ENCODE measurements around the gene MCC. TPM values are rescaled to one million over a fixed set of nuclear protein-coding genes. Genes with fewer than 3 reads are reported as not detected.
"Not testable (repeated sequence)": the region's sequence is repeated elsewhere in the genome, so short reads cannot be mapped to it uniquely, and the experiment has no call there.

MCC gene
- total RNA-seq, 1 donor from 2014 or later, result 3.5 TPM

DNA sequence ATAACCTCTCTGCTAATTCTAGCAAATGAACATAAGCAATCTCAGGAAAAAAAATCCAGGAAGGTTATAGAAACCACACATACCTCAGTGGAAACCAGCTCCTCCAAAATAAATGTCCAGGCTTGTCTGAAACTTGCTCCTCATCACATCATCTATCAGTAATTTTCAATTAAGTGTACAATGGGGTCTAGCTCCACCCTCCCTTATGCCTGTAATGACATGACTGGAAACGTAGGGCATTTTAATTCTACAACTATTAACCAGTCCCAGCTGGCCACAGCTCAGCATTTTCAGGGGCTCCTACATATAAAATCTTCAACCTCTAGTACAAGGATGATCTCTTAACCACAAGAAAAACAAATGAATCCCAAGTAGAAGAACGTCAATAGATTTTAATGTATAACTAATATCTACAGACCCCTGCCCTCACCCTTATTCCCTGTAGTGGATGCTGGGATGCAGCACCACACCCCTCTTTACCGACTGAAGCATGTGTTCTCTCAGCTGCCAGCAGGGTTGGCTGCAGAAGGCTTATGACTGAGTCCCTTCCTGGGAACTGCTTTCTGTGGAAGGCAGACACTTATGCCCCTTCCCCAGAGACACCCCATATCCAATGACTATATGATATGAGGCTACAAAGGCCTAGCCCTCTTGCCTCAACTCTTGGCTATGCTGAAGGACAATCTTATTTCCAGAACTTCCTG is 60.2 kb downstream of the MCC start:
- intact Hi-C loops (cut with micrococcal nuclease), result loop anchor here (5.0 kb wide), 1 partner anchor 251 kb away; no protein-coding TSS in a partner anchor

DNA sequence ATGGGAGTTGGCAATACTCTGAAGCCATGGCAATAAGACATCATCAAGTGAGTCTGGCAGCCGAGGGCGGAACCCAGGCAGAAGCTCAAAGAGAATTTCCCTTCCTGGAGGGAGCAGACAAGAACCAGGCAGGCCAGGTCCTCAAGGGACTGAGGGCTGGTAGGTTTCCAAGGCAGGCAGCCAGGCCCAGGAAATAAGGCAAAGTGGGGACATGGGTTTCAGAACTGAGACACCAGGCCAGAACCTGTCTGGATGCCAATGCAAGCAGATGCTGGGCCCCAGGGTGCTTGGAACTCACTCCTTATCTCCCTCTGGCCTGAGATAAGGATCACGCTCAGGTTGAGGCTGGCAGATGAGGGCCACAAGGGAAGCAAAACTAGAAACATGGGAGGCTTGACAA is 62.3 kb downstream of the MCC start:
- intact Hi-C loops (cut with micrococcal nuclease), result loop anchor here (5.0 kb wide), 1 partner anchor 249 kb away; no protein-coding TSS in a partner anchor

DNA sequence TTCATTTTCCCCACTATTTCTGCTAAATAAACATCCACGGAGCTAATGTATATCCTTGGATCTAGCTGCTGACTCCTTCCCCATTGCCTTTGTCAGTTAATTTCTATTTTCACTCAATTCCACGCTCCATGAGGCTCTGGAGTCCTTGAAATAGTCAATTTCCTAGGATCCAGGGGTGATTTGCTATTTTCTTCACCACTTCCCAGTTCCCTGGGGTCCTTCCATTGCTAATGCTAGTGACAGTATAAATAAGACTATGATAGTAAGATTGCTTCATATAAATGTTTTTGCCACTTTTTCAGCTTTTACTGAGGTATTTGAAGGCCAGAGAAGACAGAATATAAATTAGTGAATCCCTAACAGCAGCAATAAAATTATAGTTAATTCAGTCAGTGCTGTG is 66.6 kb downstream of the MCC start:
- intact Hi-C loops (cut with micrococcal nuclease), result no loop called here

DNA sequence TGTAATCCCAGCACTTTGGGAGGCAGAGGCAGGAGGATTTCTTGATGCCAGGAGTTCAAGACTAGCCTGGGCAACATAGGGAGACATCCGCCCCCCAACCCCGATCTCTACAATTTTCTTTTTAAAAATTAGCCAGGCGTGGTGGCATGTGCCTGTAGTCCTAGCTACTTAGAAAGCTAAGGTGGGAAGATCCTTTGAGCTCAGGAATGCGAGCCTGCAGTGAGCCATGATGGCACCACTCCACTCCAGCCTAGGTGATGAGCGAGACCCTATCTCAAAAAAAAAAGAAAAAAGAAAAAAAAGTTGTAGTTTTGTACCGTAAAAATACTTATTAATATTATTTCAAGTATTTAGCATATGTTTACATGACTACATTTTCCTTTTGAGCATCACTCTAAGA is 82.7 kb downstream of the MCC start:
- intact Hi-C loops (cut with micrococcal nuclease), result no loop called here

DNA sequence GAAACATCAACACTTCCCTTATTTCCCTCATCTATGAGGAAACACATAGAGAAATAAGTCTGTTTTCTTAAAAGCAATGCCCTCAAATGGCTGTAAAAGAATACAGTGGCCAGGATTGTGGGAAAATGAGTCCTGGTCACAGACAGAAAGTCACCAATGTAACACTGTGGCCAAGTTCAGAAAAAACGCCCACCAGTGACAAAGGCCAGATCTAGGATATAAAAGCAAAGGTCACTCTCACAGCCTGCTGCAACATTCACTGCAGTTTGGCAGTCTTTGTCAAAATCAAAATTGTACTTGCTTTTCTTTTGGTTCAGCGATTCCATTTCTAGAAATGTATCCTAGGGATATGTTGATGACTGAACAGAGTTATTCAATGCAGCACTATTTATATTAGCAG is 84.0 kb downstream of the MCC start:
- intact Hi-C loops (cut with micrococcal nuclease), result no loop called here

DNA sequence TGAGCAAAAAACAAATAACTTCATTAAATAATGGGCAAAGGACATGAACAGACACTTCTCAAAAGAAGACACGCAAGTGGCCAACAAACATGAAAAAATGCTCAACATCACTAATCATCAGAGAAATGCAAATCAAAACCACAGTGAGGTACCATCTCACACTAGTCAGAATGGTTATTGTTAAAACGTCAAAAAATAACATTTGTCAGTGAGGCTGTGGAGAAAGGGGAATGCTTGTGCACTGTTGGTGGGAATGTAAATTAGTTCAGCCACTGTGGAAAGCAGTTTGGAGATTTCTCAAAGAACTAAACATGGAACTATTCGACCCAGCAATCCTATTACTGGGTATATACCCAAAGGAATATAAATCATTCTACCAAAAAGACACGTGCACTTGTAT is 90.3 kb downstream of the MCC start:
- intact Hi-C loops (cut with micrococcal nuclease), result not testable (repeated sequence)

DNA sequence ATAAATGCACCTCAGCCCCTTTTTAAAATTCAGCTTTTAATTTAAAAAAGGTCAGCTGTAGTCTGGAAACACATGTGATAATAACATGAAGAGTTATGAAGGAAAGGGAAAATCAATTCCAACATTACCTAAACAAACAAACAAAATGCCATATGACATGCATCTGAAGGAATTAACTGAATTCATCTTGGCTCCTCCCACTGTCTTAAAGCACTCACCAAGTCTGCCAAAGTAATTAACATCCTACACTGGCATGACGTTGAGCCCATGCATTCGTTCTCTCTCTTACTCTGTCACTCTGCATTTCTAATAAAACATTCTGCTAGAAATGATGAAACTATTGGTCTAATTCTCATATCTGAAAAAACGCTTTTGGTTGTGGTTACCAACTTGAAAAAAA is 91.2 kb downstream of the MCC start:
- intact Hi-C loops (cut with micrococcal nuclease), result no loop called here

DNA sequence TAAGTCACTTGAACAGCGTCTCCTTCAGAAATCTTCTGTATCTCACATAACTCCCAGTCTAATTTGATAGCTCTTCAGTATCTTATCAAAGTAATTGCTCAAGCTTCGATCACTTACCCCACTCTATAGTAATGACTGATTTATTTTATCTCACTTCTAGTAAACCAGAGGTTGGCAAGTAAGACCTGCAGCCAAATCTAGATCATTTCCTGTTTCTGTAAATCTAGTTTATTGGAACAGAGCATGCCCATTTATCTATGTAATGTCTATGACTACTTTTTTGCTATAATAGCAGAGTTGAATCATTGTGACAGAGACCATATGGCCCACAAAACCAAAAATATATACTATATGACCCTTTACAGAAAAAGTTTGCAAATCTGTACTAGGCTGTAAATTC is 93.6 kb downstream of the MCC start:
- intact Hi-C loops (cut with micrococcal nuclease), result no loop called here

DNA sequence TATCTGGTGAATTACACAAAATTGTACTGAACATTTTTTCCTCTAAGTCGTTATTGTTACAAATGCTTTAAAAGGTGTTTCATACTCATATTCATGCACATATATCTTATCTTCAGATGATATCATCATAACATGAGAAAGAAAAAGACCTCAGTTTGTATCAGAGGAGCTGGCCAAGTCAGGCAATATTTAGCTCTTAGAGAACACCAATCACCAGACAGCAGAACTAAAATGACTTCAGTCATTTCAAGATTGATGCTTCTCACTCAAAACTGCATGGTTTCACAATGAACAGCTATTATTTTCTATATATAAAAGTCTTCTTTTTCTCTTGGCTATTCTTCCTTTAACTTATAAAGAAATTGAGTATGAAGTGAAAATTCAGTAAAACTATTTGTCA is 98.0 kb downstream of the MCC start:
- intact Hi-C loops (cut with micrococcal nuclease), result no loop called here

DNA sequence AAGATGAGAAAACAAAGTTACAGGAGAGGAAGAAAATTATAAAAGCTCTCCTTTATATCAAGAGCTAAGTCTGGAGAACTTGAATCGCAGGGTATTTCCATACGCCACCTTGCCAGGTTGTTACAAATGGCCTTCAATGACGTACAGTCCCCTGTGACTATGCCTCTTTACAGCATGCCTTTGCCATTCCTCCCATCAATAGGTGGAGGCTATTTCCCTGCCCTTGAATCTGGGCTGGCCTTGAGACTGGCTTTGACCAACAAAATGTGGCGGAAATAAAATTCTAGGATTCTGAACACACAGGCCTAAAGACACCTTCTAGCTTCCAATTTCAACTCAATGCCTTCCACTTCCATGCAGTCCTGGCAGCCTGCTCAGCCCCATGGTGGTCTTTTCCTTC is 99.1 kb downstream of the MCC start:
- intact Hi-C loops (cut with micrococcal nuclease), result no loop called here

DNA sequence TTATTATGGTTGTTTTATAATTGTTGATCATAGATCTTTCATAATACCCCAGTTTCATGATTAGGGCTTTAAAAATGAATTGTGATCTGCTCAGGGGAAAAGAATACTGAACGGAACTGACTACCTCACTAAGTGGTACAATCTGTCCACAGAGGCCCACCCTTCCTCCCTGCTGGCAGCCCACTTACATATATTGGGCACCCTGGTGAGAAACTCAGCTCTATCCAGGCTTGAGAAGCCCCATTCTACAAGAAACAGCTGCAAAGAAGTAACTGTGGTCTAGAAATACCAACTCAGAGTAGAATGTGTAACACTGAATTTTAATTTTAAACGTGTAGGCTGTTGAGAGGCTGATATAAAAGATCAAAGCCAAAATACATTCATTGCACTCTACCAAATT is 100.4 kb downstream of the MCC start:
- intact Hi-C loops (cut with micrococcal nuclease), result no loop called here

DNA sequence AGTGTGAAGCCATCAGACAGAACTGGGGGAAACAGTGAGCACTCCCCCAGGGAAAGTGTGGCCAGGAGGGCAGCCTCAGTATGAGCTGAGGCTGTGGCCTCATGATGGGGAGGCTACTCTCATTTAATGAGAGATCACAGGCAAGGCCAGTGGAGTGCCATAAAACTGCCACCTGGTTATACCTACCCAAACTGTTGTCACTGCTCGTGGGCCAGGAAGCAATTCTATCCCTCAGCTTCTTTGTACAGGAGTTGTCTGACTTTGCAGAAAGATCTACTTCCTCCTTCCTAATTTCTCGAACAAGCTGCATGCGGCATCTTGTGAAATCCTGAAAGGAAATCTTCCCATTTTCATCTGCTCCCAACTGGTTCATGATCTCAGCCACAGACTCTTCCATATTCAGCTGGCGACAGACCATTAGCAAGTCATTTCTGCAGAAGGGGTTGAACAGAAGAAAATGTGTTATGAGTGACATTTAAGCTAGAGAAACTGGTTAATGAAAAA is 103.4 kb downstream of the MCC start:
- intact Hi-C loops (cut with micrococcal nuclease), result no loop called here

DNA sequence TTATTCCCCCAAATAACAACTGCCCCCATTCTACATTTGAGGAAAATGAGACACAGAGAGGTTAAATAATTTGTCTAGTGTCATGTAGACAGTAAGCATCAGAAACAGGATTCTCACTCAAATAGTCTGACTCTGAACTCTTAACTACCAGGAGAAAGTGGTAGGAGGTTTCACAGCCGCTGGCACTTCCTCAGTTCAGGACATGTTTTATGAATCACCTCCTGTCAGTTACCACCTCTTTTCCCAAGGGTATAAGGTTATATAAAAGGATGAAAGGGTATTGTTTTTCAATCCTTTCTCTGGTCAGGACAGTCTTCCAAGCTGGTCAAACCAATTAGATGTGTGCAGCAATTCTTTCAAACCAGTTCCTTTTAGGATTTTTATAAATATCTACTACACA is 105.5 kb downstream of the MCC start:
- intact Hi-C loops (cut with micrococcal nuclease), result no loop called here

DNA sequence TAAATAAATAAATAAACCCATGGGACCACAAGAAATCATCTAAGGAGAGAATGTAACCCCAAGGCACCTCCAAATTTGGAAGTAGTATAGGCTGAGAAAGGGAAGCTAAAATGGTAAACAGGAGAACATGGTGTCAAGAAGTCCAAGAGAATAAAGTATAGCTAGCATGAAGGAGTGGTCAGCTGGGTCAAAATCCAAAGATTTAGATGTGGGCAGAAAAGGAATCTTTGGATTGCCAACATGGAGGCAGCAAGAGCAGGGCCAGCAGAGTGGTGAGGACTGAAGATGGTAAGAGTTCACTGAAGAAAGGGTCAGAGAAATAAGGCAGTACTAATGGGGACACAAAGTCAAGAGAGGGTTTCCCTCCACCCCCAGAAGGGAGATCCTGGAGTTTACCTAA is 106.5 kb downstream of the MCC start:
- intact Hi-C loops (cut with micrococcal nuclease), result no loop called here

DNA sequence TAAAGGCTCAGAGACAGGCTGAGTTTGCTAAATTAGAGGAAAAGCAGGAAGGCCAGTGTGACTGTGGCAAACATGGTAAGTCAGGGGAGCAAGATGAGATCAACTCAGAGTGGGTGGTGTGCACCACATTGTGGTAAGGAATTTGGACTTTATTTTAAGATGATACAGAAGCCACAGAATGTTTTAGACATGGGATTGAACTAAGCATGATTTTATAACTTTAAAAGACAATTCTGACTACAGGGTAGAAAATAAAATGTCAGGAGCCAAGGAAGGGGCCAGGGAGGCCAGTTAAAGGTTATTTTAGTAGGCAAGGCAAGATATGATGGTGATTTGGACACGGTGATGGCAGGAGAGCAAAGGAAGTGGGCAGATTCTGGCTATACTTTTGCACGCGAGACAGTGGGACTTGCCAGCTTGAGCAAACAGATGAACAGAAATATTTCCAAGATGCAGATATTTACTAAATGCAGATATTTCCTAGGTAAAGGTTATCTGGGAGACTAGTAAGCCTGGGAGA is 107.4 kb downstream of the MCC start:
- intact Hi-C loops (cut with micrococcal nuclease), result no loop called here

DNA sequence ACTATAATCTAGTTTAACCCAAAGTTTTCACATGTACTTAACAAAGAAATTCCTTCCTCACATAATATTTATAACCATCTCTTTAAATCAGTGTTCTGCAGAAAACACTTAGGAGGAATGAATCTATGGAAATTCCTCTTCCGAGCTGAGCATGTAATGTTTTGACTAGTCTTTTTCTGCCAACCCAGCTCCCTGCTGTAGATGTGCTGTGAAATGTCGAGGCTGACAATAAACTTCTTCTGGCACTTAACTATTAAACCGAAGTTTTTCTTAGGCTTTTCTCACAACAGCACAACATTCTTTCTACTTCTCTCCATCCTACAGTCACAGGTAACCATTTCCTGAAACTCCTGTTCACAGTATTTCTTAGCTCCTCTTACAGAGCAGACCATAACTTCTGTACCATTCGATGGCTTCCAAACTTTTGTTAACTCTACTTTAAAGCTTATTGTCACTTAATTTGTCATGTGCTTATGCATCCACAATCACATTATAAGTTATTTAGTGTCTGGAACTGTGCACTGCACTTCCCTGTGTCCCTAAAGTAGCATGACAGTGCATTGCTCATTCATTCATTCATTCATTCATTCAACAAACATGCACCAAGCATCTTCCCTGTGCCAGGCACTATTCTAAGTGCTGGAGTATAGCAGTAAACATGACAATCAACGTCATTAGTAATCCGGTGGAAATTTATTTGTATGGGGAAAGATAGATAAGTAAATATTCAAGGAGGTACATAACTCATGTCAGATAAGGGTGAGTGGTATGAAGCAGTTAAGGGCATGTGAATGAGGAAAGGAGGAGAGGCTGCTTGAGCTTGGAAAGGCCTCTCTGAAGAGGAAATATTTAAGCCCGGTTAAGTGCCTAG is 108.1 kb downstream of the MCC start:
- intact Hi-C loops (cut with micrococcal nuclease), result loop anchor here (1.0 to 5.0 kb wide), 6 partner anchors 45 to 458 kb away; partner anchors contain the start of genes REEP5 and YTHDC2

DNA sequence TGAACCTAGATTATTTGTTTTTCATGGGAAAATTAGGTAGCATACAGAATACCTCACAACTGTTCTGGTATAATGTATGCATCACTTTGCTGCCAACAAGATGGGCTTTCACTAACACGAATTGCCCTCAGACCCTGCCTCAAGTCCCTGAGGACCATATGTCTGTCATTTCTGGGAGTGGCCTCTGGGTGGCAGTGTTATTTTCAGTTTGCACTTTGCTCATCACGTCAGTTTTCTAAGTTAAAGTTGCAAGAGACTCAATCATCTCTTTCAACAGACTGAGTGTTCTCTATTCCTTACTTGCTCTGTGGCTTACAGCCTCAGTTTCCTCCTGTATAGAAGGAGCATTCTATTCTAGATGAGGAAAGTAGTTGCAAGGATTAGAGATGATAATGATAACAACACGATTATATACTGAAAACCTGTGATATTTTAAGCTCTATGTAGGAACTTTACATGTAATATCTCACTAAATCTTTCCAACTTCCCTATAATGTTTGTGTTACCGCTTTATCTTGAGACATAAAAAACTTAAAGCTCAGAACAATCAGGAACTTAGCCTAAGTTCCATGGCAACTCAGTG is 109.2 kb downstream of the MCC start:
- intact Hi-C loops (cut with micrococcal nuclease), result loop anchor here (1.0 to 5.0 kb wide), 7 partner anchors 44 to 457 kb away; partner anchors contain the start of genes REEP5 and YTHDC2

DNA sequence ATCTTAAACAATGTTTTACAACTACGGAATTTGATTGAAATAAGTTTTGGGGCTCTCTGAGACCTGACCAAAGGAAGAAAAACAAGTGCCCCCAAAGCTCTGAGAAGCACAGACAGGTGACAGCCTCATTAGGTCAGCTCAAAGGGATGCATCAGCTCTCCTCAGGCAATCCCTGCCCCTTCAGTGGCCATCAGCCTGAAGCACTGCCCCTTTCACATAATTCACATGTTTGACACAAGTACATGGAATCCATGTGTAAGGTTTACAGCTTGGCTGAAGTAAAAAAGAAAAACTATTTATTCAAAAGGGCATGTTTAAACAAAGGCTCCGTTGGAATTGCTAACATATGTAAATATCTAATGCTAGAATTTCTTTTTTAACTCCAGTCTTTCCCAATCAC is 109.7 kb downstream of the MCC start:
- intact Hi-C loops (cut with micrococcal nuclease), result loop anchor here (1.0 to 5.0 kb wide), 2 partner anchors 84 to 456 kb away; partner anchors contain the start of gene REEP5

DNA sequence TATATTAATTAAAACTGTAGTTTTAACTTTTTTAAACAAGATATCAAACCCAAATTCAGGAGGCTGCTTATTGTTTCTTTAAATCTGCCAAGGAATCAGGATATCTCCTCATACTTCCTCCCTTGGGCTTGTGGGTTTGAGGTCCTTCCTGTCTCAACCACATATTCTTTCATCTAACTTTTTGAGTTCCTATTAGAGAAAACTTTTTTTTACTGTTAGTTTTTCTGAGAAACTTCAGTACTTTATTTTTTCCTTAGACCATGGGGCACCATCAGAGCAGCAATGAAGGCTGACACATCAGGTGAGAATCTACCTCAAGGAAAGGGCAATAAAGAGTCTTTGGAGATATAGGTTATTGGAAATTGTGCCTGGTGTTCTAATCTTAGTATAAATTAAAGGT is 110.2 kb downstream of the MCC start:
- intact Hi-C loops (cut with micrococcal nuclease), result loop anchor here (1.0 to 5.0 kb wide), 2 partner anchors 84 to 456 kb away; partner anchors contain the start of gene REEP5

DNA sequence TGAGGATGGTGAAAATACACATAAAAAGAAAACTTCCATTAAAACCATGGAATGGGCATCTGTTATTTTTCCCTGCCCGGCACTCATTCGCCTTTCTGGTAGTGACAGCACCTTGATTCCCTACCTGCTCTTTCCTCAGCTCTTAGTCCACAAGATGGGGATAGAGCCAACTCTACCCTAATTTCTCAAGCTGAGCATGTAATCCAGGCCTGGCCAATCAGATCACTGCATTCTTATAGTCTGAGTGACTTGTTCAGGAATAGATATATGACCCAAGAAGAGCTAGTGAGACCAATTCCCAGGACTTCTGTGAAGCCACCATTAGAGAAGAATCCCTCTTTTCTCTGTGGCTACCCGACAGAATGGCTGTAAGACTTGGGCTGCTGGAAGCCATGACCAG is 111.6 kb downstream of the MCC start:
- intact Hi-C loops (cut with micrococcal nuclease), result loop anchor here (5.0 kb wide), 1 partner anchor 454 kb away; the partner anchor contains the start of gene REEP5

DNA sequence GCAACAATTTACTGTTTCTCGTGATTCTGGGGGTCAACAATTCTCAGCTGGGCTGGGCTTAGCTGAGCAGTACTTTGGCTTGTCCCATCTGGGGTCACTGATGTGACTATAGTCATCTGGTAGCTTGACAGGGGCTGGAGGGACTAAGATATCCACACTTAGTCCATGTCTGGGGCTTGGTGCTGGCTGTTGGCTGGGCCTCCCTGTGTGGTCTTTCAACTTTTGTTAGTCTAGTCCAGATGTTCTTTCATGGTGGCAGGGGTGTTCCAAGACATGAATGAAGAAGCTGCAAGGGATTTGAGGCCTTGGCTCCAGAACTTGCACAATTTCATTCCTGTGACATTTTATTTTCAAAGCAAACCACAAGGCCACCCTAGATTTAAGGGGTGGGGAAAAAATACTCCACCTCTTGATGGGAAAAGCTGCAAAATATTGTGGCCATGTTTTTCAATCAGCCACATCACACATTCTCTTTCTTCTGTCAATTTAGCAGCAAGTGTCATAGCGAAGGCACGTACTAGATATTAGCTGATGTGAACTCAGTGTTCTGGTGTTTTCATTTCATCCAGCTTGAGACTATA is 112.7 kb downstream of the MCC start:
- intact Hi-C loops (cut with micrococcal nuclease), result loop anchor here (5.0 kb wide), 1 partner anchor 453 kb away; the partner anchor contains the start of gene REEP5
